NCI-H146 treated with DMSO at 0.1 percent for 48 hours (cell line): ENCODE measurements around the gene IL31RA.
"Not testable (repeated sequence)": the region's sequence is repeated elsewhere in the genome, so short reads cannot be mapped to it uniquely, and the experiment has no call there.

ENCODE experiments used
- DNase-seq: peaks from one replicate; lab custom pipeline; 2025; ENCODE audit not compliant: unreplicated experiment; lab: John Stamatoyannopoulos, UW

IL31RA gene

GRCh38 chr5:55850839-55851674 lies at the start of gene IL31RA:
Gene IL31RA (plus strand): TSS chr5:55851357. CDS start chr5:55851571, 214 bp downstream.
- DNase-seq = no peak

- not testable (repeated sequence) for DNase-seq
Measured at GRCh38 chr5:55808814-55809213, 42.3 kb upstream of the IL31RA start.

- not testable (repeated sequence) for DNase-seq
Measured at GRCh38 chr5:55815939-55816338, 35.2 kb upstream of the IL31RA start.

- DNase-seq = no peak
Measured at GRCh38 chr5:55816342-55816741, 34.8 kb upstream of the IL31RA start.

- DNase-seq = no peak
Measured at GRCh38 chr5:55817030-55817429, 34.1 kb upstream of the IL31RA start.

GRCh38 chr5:55820488-55820887 lies 30.7 kb upstream of the IL31RA start:
- DNase-seq = no peak

GRCh38 chr5:55821731-55822512 lies 29.2 kb upstream of the IL31RA start:
- DNase-seq = no peak

- DNase-seq = no peak
Measured at GRCh38 chr5:55823151-55823796, 27.9 kb upstream of the IL31RA start.

- no peak for DNase-seq
Measured at GRCh38 chr5:55829956-55830355, 21.2 kb upstream of the IL31RA start.

- DNase-seq = no peak
Measured at GRCh38 chr5:55832446-55832845, 18.7 kb upstream of the IL31RA start.

GRCh38 chr5:55836191-55836590 lies 15.0 kb upstream of the IL31RA start:
- no peak for DNase-seq

GRCh38 chr5:55841976-55842375 lies 9.2 kb upstream of the IL31RA start:
- DNase-seq = no peak

- DNase-seq = no peak
Measured at GRCh38 chr5:55847837-55848236, 3.3 kb upstream of the IL31RA start.

GRCh38 chr5:55848783-55849182 lies 2.4 kb upstream of the IL31RA start:
- no peak for DNase-seq

GRCh38 chr5:55851675-55851979 lies 470 bp downstream of the IL31RA start:
- no peak for DNase-seq

- no peak for DNase-seq
Measured at GRCh38 chr5:55852503-55852902, 1.3 kb downstream of the IL31RA start.

- DNase-seq = no peak
Measured at GRCh38 chr5:55853041-55853670, 2.0 kb downstream of the IL31RA start.

GRCh38 chr5:55853818-55854217 lies 2.7 kb downstream of the IL31RA start:
- no peak for DNase-seq

GRCh38 chr5:55855509-55855908 lies 4.4 kb downstream of the IL31RA start:
- no peak for DNase-seq

- no peak for DNase-seq
Measured at GRCh38 chr5:55856516-55857246, 5.5 kb downstream of the IL31RA start.

GRCh38 chr5:55857247-55857640 lies 6.1 kb downstream of the IL31RA start:
- DNase-seq = no peak
